D721Med (cell line): ENCODE results near the gene FOSL1.

Experiments used
- DNase-seq: peaks from one replicate; pipeline ENCODE4 v3.0.0; 2011; ENCODE audit warnings: low spot score; ENCODE audit not compliant: insufficient read length
- FAIRE-seq: peaks from 2 replicates; lab custom pipeline; 2011; peaks lifted over from hg19 to GRCh38; lab: Jason Lieb, UNC
- CTCF ChIP-seq: IDR thresholded peaks from 2 replicates; pipeline ENCODE4 v1.5.1; 2012; ENCODE audit warnings: mild to moderate bottlenecking, control low read depth; ENCODE audit not compliant: insufficient read depth; ENCODE audit errors: missing control alignments

FOSL1 gene

GRCh38 chr11:65906602-65907001, 6.4 kb upstream of the FOSL1 start:
- no peak for FAIRE-seq
- TF ChIP-seq CTCF = no peak

GRCh38 chr11:65903715-65904114, 3.5 kb upstream of the FOSL1 start:
- DNase-seq (no peak), FAIRE-seq (no peak)
- TF ChIP-seq CTCF = no peak

More at GRCh38 chr11:65906602-65907001, 6.4 kb upstream of the FOSL1 start:
- DNase-seq = no peak

- no peak for TF ChIP-seq CTCF
- FAIRE-seq (no peak), DNase-seq (no peak)
Observed at GRCh38 chr11:65903068-65903481, 2.9 kb upstream of the FOSL1 start.

GRCh38 chr11:65900899-65901180, 652 bp upstream of the FOSL1 start:
- FAIRE-seq (no peak), DNase-seq (no peak)
- TF ChIP-seq CTCF = no peak

- DNase-seq (no peak), FAIRE-seq (no peak)
- TF ChIP-seq CTCF = no peak
Observed at GRCh38 chr11:65899356-65900124, 648 bp downstream of the FOSL1 start.

DNA sequence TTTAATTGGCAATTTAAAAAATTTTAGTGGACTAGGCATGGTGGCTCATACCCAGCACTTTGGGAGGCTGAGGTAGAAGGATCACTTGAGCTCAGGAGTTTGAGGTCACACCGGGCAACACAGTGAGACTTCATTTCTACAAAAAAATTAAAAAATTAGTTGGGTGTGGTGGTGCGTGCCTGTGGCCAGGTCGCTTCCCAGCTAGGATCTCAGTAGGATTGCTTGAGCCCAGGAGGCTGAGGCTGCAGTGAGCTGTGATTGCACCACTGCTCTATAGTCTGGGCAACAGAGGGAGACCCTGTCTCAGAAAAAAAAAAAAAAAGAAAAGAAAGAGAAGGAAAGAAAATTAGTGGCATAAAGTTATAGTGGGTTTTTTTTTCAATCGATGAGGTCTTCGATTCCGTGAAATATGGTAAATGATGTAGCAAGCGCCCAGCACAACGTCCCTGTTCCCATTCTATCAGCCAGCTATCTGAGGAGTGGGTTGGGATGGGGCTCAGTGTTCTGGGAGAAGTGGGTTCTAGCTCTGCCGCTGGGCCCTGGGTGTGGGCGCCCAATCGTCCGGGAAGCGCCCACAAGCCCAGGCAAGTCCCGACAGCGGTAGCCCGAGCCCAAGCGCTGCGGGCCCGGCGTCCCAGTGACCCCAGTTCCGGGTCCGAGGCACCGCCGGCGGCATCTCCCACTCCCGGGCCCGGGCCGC, 1.4 kb downstream of the FOSL1 start:
- TF ChIP-seq CTCF = no peak
- DNase-seq (no peak), FAIRE-seq (no peak)

DNA sequence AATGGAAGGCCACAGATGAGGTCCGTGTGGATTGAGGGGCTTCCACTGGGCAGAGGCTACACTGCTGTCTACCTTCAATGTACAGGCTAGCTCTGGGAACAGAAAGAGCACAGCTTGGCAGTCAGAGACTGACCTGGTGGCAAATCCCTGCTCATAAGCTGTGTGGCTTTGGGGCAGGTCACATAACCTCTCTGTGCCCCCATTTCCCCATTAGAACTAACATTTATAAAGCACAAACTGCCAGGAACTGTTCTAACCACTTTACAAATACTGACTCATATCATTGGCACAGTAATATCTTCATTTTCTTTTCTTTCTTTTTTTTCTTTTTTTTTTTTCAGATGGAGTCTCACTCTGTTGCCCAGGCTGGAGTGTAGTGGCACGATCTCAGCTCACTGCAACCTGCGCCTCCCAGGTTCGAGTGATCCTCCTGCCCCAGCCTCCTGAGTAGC, 3.1 kb downstream of the FOSL1 start:
- DNase-seq = no peak
- no peak for FAIRE-seq
- TF ChIP-seq CTCF = no peak
